Activated B cell treated with CpG ODN at 0.5 μM for 24 hours (primary cell): ENCODE results near the gene KCNQ2. TPM values are rescaled to one million over a fixed set of nuclear protein-coding genes. Genes with fewer than 3 reads are reported as not detected.

ENCODE experiments used
- ATAC-seq: fragments of 200-7000 bp; cut with Tn5 transposase; one replicate; pipeline ENCODE4 v1.10.0; 2021; ENCODE audit warnings: low read depth, mild to moderate bottlenecking, moderate library complexity
- CTCF ChIA-PET: fragments of 350-600 bp; sonication (Branson Sonifier 250); formaldehyde crosslinking; loops from one replicate; lab custom pipeline; 2021; ENCODE audit warnings: antibody characterized with exemption; lab: Charles Lee
- POLR2A ChIA-PET: fragments of 350-600 bp; sonication (Branson Sonifier 250); formaldehyde crosslinking; loops from one replicate; lab custom pipeline; 2021; ENCODE audit warnings: antibody characterized with exemption; lab: Charles Lee
- DNase-seq: peaks from one replicate; pipeline ENCODE4 v3.0.0; 2022
- H3K27ac Mint-ChIP-seq: one replicate; pipeline ENCODE4 v1.8.0; 2020; ENCODE audit warnings: mixed read lengths
- H3K27me3 Mint-ChIP-seq: one replicate; pipeline ENCODE4 v1.8.0; 2021; ENCODE audit warnings: mixed read lengths
- H3K36me3 Mint-ChIP-seq: one replicate; pipeline ENCODE4 v1.8.0; 2021; ENCODE audit warnings: low read depth, mixed read lengths
- H3K4me1 Mint-ChIP-seq: one replicate; pipeline ENCODE4 v1.8.0; 2021; ENCODE audit warnings: mixed read lengths
- H3K4me3 Mint-ChIP-seq: one replicate; pipeline ENCODE4 v1.8.0; 2020; ENCODE audit warnings: mild to moderate bottlenecking, mixed read lengths
- H3K9me3 Mint-ChIP-seq: one replicate; pipeline ENCODE4 v1.8.0; 2020; ENCODE audit warnings: mixed read lengths
- CTCF ChIP-seq: fragments of 200-600 bp; IDR thresholded peaks from one replicate; pipeline ENCODE4 v1.8.0; 2022; ENCODE audit warnings: antibody characterized with exemption, mild to moderate bottlenecking
- intact Hi-C: fragments of 100-400 bp; cut with micrococcal nuclease; formaldehyde crosslinking; loops from one replicate; pipeline ENCODE4 v1.15.1; 2024
- total RNA-seq: library from RNA; stranded (reverse); gene quantifications from 2 replicates; pipeline ENCODE4 v1.2.3, GENCODE V29; 2022

The KCNQ2 gene
- total RNA-seq, 1 donor from 2014 or later = not detected

DNA sequence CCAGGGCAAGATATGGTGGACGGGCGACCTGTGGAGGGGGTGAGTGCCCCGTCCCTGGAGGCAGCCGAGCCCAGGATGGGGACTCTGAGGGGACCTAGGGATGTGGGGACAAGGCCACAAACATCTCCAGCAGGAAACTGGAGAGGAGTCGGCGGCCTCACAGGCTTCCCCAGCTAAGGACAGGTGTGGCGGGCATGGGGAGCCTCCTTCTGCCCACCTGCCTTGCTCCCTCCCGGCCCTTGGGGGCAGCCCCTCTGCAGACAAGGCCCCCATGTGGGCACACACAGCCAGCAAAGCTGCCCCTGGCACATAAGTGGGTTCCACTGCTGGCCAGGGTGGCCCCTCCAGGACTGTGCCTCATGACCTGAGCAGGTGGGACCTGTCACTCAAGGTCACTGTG is 115.9 kb downstream of the KCNQ2 start:
- intact Hi-C loops = no loop called here
- Mint-ChIP-seq H3K27ac (no peak overlapping the region), H3K4me1 (no peaks in the 10 kb centered on the region), H3K36me3 (no peaks in the 10 kb centered on the region), H3K9me3 (no peaks in the 10 kb centered on the region), H3K27me3 (peaks cover 7% of the 10 kb centered on the region), H3K4me3 (no peak overlapping the region)
- ATAC-seq (no peak), DNase-seq (no peak)
- no peak for TF ChIP-seq CTCF
- CTCF ChIA-PET = no interaction called here
- POLR2A ChIA-PET = no interaction called here

DNA sequence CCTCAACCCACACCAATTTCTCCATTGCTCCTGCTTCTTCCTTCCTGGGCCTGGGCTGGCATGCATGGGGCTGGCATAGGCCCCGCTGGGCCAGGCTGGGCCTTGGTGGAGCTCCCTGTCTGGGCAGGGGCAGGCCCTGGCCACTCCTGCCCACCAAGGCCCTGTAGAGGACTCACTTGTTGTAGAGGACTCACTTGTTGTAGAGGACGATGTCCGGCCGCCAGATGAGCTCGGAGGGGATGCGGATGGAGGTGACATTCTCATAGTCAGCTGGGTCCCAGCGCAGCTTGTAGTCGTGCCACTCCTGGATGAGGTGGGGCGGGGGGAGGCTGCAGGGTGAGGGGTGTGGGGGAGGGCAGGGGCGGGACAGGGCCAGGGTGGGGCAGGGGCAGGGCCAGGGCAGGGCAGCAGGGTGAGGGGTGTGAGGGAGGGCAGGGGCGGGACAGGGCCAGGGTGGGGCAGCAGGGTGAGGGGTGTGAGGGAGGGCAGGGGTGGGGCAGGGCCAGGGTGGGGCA is 116.6 kb downstream of the KCNQ2 start:
- no peak overlapping the region for H3K27ac Mint-ChIP-seq
- CTCF ChIA-PET = no interaction called here

GRCh38 chr20:63354636-63355350 is 117.7 kb downstream of the KCNQ2 start:
- Mint-ChIP-seq H3K27ac (no peak overlapping the region), H3K4me1 (no peaks in the 10 kb centered on the region), H3K36me3 (no peaks in the 10 kb centered on the region), H3K4me3 (no peak overlapping the region), H3K27me3 (peaks cover 5% of the 10 kb centered on the region), H3K9me3 (peaks cover 4% of the 10 kb centered on the region)
- ATAC-seq (no peak), DNase-seq (no peak)
- no peak for TF ChIP-seq CTCF
- ChIA-PET CTCF (no interaction called here), POLR2A (no interaction called here)
- intact Hi-C loops = no loop called here

More for the DNA sequence above, 116.6 kb downstream of the KCNQ2 start:
- Mint-ChIP-seq H3K9me3 (no peaks in the 10 kb centered on the region), H3K27me3 (peaks cover 7% of the 10 kb centered on the region), H3K4me1 (no peaks in the 10 kb centered on the region), H3K4me3 (no peak overlapping the region), H3K36me3 (no peaks in the 10 kb centered on the region)
- intact Hi-C loops = no loop called here
- no peak for TF ChIP-seq CTCF
- no peak for ATAC-seq
- POLR2A ChIA-PET = no interaction called here
- no peak for DNase-seq

- no peaks in the 10 kb centered on the region for H3K36me3 Mint-ChIP-seq
- intact Hi-C loops = no loop called here
- H3K4me3 Mint-ChIP-seq = no peak overlapping the region
- ChIA-PET POLR2A (no interaction called here), CTCF (no interaction called here)
- TF ChIP-seq CTCF = no peak
- no peak overlapping the region for H3K27ac Mint-ChIP-seq
- ATAC-seq (no peak), DNase-seq (no peak)
- no peaks in the 10 kb centered on the region for H3K4me1 Mint-ChIP-seq
- H3K27me3 Mint-ChIP-seq = no peaks in the 10 kb centered on the region
- H3K9me3 Mint-ChIP-seq = peaks cover 4% of the 10 kb centered on the region
Measured at GRCh38 chr20:63352811-63353221, 119.6 kb downstream of the KCNQ2 start.

DNA sequence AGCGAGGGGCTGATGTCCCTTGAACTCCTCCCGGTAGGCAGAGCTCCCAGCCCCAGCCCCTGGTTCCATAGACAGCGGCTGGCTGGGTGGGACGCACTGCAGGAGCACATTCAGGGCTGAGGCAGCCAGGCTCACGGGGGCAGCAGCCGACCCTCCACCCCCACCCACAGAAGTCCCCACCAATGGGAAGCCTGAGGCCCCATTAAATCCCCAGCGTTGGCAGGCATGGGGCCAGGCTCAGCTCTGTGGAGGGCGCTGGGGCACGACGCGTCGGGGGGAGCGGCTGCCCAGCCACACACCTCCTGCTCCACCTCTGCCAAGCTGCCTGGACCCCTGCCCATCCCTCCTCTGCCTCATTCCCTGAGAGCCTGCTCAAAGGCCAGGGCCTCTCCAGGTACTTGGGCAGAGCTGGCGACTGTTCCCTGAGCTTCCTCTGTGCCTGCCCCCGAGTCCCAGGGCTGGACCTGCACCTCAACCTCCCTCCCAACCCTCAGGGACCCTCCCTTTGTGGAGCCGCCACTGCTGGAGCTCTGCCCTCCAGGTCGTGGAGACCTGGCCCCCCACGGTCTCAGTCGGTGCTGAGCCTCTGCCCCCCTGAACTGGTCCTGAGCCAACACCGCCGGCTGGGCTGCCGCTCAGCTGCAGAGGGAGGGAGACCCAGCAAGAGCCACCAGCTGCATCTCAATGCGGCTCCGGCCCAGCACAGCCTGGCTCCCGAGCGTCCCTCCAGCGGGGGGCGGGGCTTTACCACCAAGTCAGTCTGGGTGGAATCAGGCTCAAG is 120.5 kb downstream of the KCNQ2 start:
- intact Hi-C loops = no loop called here
- Mint-ChIP-seq H3K4me3 (no peak overlapping the region), H3K36me3 (no peaks in the 10 kb centered on the region), H3K4me1 (no peaks in the 10 kb centered on the region), H3K27ac (no peak overlapping the region), H3K27me3 (no peaks in the 10 kb centered on the region), H3K9me3 (peaks cover 4% of the 10 kb centered on the region)
- TF ChIP-seq CTCF = no peak
- ATAC-seq (no peak), DNase-seq (no peak)
- ChIA-PET POLR2A (no interaction called here), CTCF (no interaction called here)
